Astrocyte (in vitro differentiated cells and primary cell): Measurements from ENCODE around the gene GABRP. TPM values are rescaled to one million over a fixed set of nuclear protein-coding genes. Genes with fewer than 3 reads are reported as not detected.

Experiments
- DNase-seq: peaks from one replicate; pipeline ENCODE4 v3.0.0-alpha.2; 2010; ENCODE audit warnings: low read depth
- FAIRE-seq: peaks from 2 replicates; lab custom pipeline; 2011; peaks lifted over from hg19 to GRCh38; lab: Jason Lieb, UNC
- H2AFZ ChIP-seq: 2 replicates; pipeline ENCODE4 v1.6.0; 2012; ENCODE audit warnings: low read depth, low read length, inconsistent platforms
- H3K27ac ChIP-seq: 2 replicates; pipeline ENCODE4 v1.5.1; 2011; ENCODE audit warnings: low read depth, low read length, inconsistent platforms
- H3K27me3 ChIP-seq: 2 replicates; pipeline ENCODE4 v1.6.0; 2011; ENCODE audit warnings: low read length, inconsistent platforms; ENCODE audit not compliant: insufficient read depth
- H3K36me3 ChIP-seq: 2 replicates; pipeline ENCODE4 v1.5.1; 2011; ENCODE audit warnings: low read length, inconsistent platforms; ENCODE audit not compliant: insufficient read depth
- H3K4me1 ChIP-seq: 2 replicates; pipeline ENCODE4 v1.5.1; 2011; ENCODE audit warnings: low read length, inconsistent platforms; ENCODE audit not compliant: insufficient read depth
- H3K4me2 ChIP-seq: 2 replicates; pipeline ENCODE4 v1.6.0; 2012; ENCODE audit warnings: low read length, inconsistent platforms
- H3K4me3 ChIP-seq: 2 replicates; pipeline ENCODE4 v1.5.1; 2011; ENCODE audit warnings: low read depth, mild to moderate bottlenecking, low read length, inconsistent platforms; ENCODE audit not compliant: insufficient read depth
- H3K79me2 ChIP-seq: 2 replicates; pipeline ENCODE4 v1.6.0; 2012; ENCODE audit warnings: mild to moderate bottlenecking, low read length, inconsistent platforms; ENCODE audit not compliant: insufficient read depth
- H3K9ac ChIP-seq: 2 replicates; pipeline ENCODE4 v1.6.0; 2012; ENCODE audit warnings: mild to moderate bottlenecking, low read length, inconsistent platforms
- H3K9me3 ChIP-seq: 2 replicates; pipeline ENCODE4 v1.5.1; 2012; ENCODE audit warnings: low read depth, mild to moderate bottlenecking, low read length, inconsistent platforms; ENCODE audit not compliant: insufficient read depth
- H4K20me1 ChIP-seq: 2 replicates; pipeline ENCODE4 v1.6.0; 2012; ENCODE audit warnings: low read length, inconsistent platforms; ENCODE audit not compliant: insufficient read depth
- H3K27ac Mint-ChIP-seq: one replicate; pipeline ENCODE4 v1.8.0; 2021; ENCODE audit warnings: mild to moderate bottlenecking, mixed read lengths; ENCODE audit not compliant: unreplicated experiment
- H3K27me3 Mint-ChIP-seq: one replicate; pipeline ENCODE4 v1.8.0; 2021; ENCODE audit warnings: low read depth, mixed read lengths; ENCODE audit not compliant: unreplicated experiment
- H3K36me3 Mint-ChIP-seq: one replicate; pipeline ENCODE4 v1.8.0; 2021; ENCODE audit warnings: low read depth, mixed read lengths; ENCODE audit not compliant: unreplicated experiment
- H3K4me1 Mint-ChIP-seq: one replicate; pipeline ENCODE4 v1.8.0; 2021; ENCODE audit warnings: low read depth, mixed read lengths; ENCODE audit not compliant: unreplicated experiment
- H3K4me3 Mint-ChIP-seq: one replicate; pipeline ENCODE4 v1.8.0; 2021; ENCODE audit warnings: mild to moderate bottlenecking, moderate library complexity, mixed read lengths; ENCODE audit not compliant: unreplicated experiment
- H3K9me3 Mint-ChIP-seq: one replicate; pipeline ENCODE4 v1.8.0; 2021; ENCODE audit warnings: mild to moderate bottlenecking, mixed read lengths; ENCODE audit not compliant: unreplicated experiment
- CTCF ChIP-seq: IDR thresholded peaks from 2 replicates; pipeline ENCODE4 v1.5.1; 2011; ENCODE audit warnings: low read depth, mild to moderate bottlenecking, inconsistent platforms, low read length, moderate library complexity; ENCODE audit not compliant: insufficient read depth
- EZH2 ChIP-seq: IDR thresholded peaks from 2 replicates; pipeline ENCODE4 v1.6.1; 2012; ENCODE audit warnings: mild to moderate bottlenecking, low read length, inconsistent platforms; ENCODE audit not compliant: insufficient read depth
- total RNA-seq: library from RNA; stranded (reverse); gene quantifications from 2 replicates; pipeline ENCODE4 v1.2.1, GENCODE V29; 2021

GABRP gene
- total RNA-seq, 1 donor from 2014 or later = 0.45 TPM

- H3K27me3 Mint-ChIP-seq = no peaks in the 10 kb centered on the region
- no peak overlapping the region for H3K4me3 Mint-ChIP-seq
- Histone ChIP-seq H3K4me2 (no peak overlapping the region), H3K27me3 (no peaks in the 10 kb centered on the region), H4K20me1 (no peaks in the 10 kb centered on the region), H2AFZ (no peak overlapping the region), H3K4me1 (no peaks in the 10 kb centered on the region), H3K36me3 (no peaks in the 10 kb centered on the region), H3K79me2 (no peaks in the 10 kb centered on the region), H3K9ac (no peak overlapping the region), H3K4me3 (no peak overlapping the region), H3K27ac (no peak overlapping the region), H3K9me3 (no peaks in the 10 kb centered on the region)
- DNase-seq (no peak), FAIRE-seq (no peak)
- no peaks in the 10 kb centered on the region for H3K36me3 Mint-ChIP-seq
- H3K9me3 Mint-ChIP-seq = no peaks in the 10 kb centered on the region
- H3K27ac Mint-ChIP-seq = no peak overlapping the region
- peaks cover 2% of the 10 kb centered on the region for H3K4me1 Mint-ChIP-seq
- TF ChIP-seq CTCF (no peak), EZH2 (no peak)
Observed at GRCh38 chr5:170846416-170846815, 62.9 kb downstream of the GABRP start.

DNA sequence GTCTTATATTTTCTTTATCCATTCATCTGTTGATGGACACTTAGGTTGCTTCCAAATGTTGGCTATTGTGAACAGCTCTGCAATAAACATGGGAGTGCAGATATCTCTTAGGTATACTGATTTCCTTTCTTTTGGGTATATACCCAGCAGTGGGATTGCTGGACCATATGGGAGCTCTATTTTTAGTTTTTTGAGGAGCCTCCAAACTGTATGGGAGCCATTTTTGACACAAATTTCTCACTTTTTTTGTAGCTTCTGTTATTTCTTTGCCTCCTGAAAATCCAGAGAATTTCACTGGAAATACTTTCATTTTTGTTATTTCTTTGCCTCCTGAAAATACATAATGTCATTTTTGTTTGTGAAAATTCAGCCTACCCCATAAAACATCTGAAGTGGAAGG, 63.3 kb downstream of the GABRP start:
- Mint-ChIP-seq H3K4me1 (peaks cover 2% of the 10 kb centered on the region), H3K36me3 (no peaks in the 10 kb centered on the region), H3K9me3 (no peaks in the 10 kb centered on the region), H3K4me3 (no peak overlapping the region), H3K27me3 (no peaks in the 10 kb centered on the region), H3K27ac (no peak overlapping the region)
- Histone ChIP-seq H3K4me2 (no peak overlapping the region), H3K27ac (no peak overlapping the region), H3K4me3 (no peak overlapping the region), H3K27me3 (no peaks in the 10 kb centered on the region), H4K20me1 (no peaks in the 10 kb centered on the region), H3K4me1 (no peaks in the 10 kb centered on the region), H3K79me2 (no peaks in the 10 kb centered on the region), H3K9ac (no peak overlapping the region), H2AFZ (no peak overlapping the region), H3K9me3 (no peaks in the 10 kb centered on the region), H3K36me3 (no peaks in the 10 kb centered on the region)
- DNase-seq (no peak), FAIRE-seq (no peak)
- TF ChIP-seq EZH2 = no peak
- no peak for TF ChIP-seq CTCF

GRCh38 chr5:170848033-170848432, 64.5 kb downstream of the GABRP start:
- Histone ChIP-seq H3K4me3 (no peak overlapping the region), H3K79me2 (no peaks in the 10 kb centered on the region), H3K27ac (no peak overlapping the region), H3K27me3 (no peaks in the 10 kb centered on the region), H4K20me1 (no peaks in the 10 kb centered on the region), H3K36me3 (no peaks in the 10 kb centered on the region), H3K9me3 (no peaks in the 10 kb centered on the region), H2AFZ (no peak overlapping the region), H3K9ac (no peak overlapping the region), H3K4me1 (no peaks in the 10 kb centered on the region), H3K4me2 (no peak overlapping the region)
- no peak for TF ChIP-seq EZH2
- no peak for TF ChIP-seq CTCF
- peaks cover 2% of the 10 kb centered on the region for H3K4me1 Mint-ChIP-seq
- no peak overlapping the region for H3K4me3 Mint-ChIP-seq
- no peaks in the 10 kb centered on the region for H3K27me3 Mint-ChIP-seq
- H3K9me3 Mint-ChIP-seq = no peaks in the 10 kb centered on the region
- H3K27ac Mint-ChIP-seq = no peak overlapping the region
- DNase-seq (no peak), FAIRE-seq (no peak)
- H3K36me3 Mint-ChIP-seq = no peaks in the 10 kb centered on the region
